OCI-LY7 (cell line): Measurements from ENCODE around the gene ZNF700. TPM values are rescaled to one million over a fixed set of nuclear protein-coding genes. Genes with fewer than 3 reads are reported as not detected.
"Not testable (repeated sequence)": the region's sequence is repeated elsewhere in the genome, so short reads cannot be mapped to it uniquely, and the experiment has no call there.

Experiments used
- BruUV-seq: library from RNA; stranded (reverse); fragments of 400-500 nt; replicated peaks from 2 replicates; lab custom pipeline; 2021; lab: Mats Ljungman, UMichigan
- CTCF ChIA-PET: fragments of 300-600 bp; sonication (Branson Sonifier 250); formaldehyde crosslinking; loops from one replicate; lab custom pipeline; 2022; ENCODE audit warnings: antibody characterized with exemption; ENCODE audit not compliant: unreplicated experiment; lab: Charles Lee
- POLR2A ChIA-PET: fragments of 300-600 bp; sonication (Branson Sonifier 250); formaldehyde crosslinking; loops from one replicate; lab custom pipeline; 2022; ENCODE audit warnings: antibody characterized with exemption; lab: Charles Lee
- DNase-seq: peaks from one replicate; pipeline ENCODE4 v3.0.0-alpha.2; 2015; ENCODE audit warnings: low spot score
- H2AFZ ChIP-seq: fragments of 200-600 bp; sonication (generic), shearing (Covaris generic); 2 replicates; pipeline ENCODE4 v1.6.1; 2014; ENCODE audit warnings: mild to moderate bottlenecking, antibody characterized with exemption, low read length, moderate library complexity
- H3K27ac ChIP-seq: fragments of 200-600 bp; sonication (generic); 2 replicates; pipeline ENCODE4 v1.5.1; 2014; ENCODE audit warnings: mixed run types, low read depth, mild to moderate bottlenecking, moderate library complexity, low read length, inconsistent platforms; ENCODE audit not compliant: poor library complexity, severe bottlenecking
- H3K36me3 ChIP-seq: fragments of 200-600 bp; sonication (generic); 2 replicates; pipeline ENCODE4 v1.6.1; 2014; ENCODE audit warnings: mild to moderate bottlenecking, antibody characterized with exemption, low read length, moderate library complexity, mixed read lengths; ENCODE audit not compliant: insufficient read depth
- H3K4me1 ChIP-seq: fragments of 200-600 bp; sonication (generic); 2 replicates; pipeline ENCODE4 v1.5.1; 2014; ENCODE audit warnings: mild to moderate bottlenecking, low read length; ENCODE audit not compliant: insufficient read depth, poor library complexity, severe bottlenecking
- H3K4me2 ChIP-seq: fragments of 200-600 bp; sonication (generic); 2 replicates; pipeline ENCODE4 v1.6.1; 2014; ENCODE audit warnings: mild to moderate bottlenecking, low read length
- H3K4me3 ChIP-seq: fragments of 200-600 bp; sonication (generic); 2 replicates; pipeline ENCODE4 v1.5.1; 2014; ENCODE audit warnings: mild to moderate bottlenecking, low read depth, low read length; ENCODE audit not compliant: poor library complexity, severe bottlenecking
- H3K79me2 ChIP-seq: fragments of 200-600 bp; sonication (generic); 2 replicates; pipeline ENCODE4 v1.6.1; 2016; ENCODE audit warnings: low read depth, mild to moderate bottlenecking, low read length, moderate library complexity, mixed read lengths; ENCODE audit not compliant: insufficient read depth
- H3K9me2 ChIP-seq: fragments of 200-600 bp; sonication (generic); 2 replicates; pipeline ENCODE4 v1.6.1; 2016; ENCODE audit warnings: mild to moderate bottlenecking, low read length, mixed read lengths; ENCODE audit not compliant: insufficient read depth
- H3K9me3 ChIP-seq: fragments of 200-600 bp; sonication (generic); 2 replicates; pipeline ENCODE4 v1.6.1; 2014; ENCODE audit warnings: mild to moderate bottlenecking, mixed run types, low read length, mixed read lengths
- H4K20me1 ChIP-seq: fragments of 200-600 bp; sonication (generic); 2 replicates; pipeline ENCODE4 v1.6.1; 2014; ENCODE audit warnings: mild to moderate bottlenecking, antibody characterized with exemption, low read length, moderate library complexity, mixed read lengths; ENCODE audit not compliant: insufficient read depth
- EZH2phosphoT487 ChIP-seq: fragments of 200-600 bp; sonication (generic); IDR thresholded peaks from 2 replicates; pipeline ENCODE4 v1.6.1; 2018; ENCODE audit warnings: low read depth, borderline replicate concordance, mild to moderate bottlenecking, mixed run types, antibody characterized with exemption, low read length, moderate library complexity, mixed read lengths
- intact Hi-C: fragments of 100-400 bp; cut with micrococcal nuclease; formaldehyde crosslinking; loops from one replicate; pipeline ENCODE4 v1.10.0; 2022; ENCODE audit not compliant: unreplicated experiment
- total RNA-seq, 2 experiments: library from RNA; depleted of rRNA in 1 of 2; stranded (reverse); fragments of >200 nt in 1 of 2; shearing (Covaris generic) in 1 of 2; gene quantifications; 2 replicates each; pipeline ENCODE4 v1.2.3, GENCODE V29; 2014 to 2022
- TF ChIP-seq, protein P1 (sequence below): fragments of 200-600 bp; sonication (generic); conservative IDR thresholded peaks from 2 replicates; pipeline ENCODE4 v1.5.1; 2014; ENCODE audit warnings: mild to moderate bottlenecking, antibody characterized with exemption, low read length, moderate library complexity, mixed read lengths

ZNF700 gene
- total RNA-seq, 2 experiments from 2014 or later, result 18.2 to 28.2 TPM

DNA sequence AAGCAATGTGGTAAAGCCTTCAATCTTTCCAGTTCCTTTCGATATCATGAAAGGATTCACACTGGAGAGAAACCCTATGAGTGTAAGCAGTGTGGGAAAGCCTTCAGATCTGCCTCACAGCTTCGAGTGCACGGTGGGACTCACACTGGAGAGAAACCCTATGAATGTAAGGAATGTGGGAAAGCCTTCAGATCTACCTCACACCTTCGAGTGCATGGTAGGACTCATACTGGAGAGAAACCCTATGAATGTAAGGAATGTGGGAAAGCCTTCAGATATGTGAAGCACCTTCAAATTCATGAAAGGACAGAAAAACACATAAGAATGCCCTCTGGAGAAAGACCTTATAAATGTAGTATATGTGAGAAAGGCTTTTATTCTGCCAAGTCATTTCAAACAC is 24.3 kb downstream of the ZNF700 start:
- intact Hi-C loops, result no loop called here

GRCh38 chr19:11949614-11950080 is 24.7 kb downstream of the ZNF700 start:
- DNase-seq, POLR2A ChIA-PET, H3K27ac ChIP-seq, intact Hi-C loops, H2AFZ ChIP-seq, BruUV-seq, CTCF ChIA-PET, H3K9me2 ChIP-seq, H3K4me1 ChIP-seq, H3K79me2 ChIP-seq, H3K4me2 ChIP-seq, H3K4me3 ChIP-seq, H4K20me1 ChIP-seq: not testable (repeated sequence)
- Histone ChIP-seq H3K36me3 (peaks cover 77% of the 10 kb centered on the region), H3K9me3 (peaks cover 45% of the 10 kb centered on the region)

More for the DNA sequence above, 24.3 kb downstream of the ZNF700 start:
- Histone ChIP-seq H3K4me3 (no peak overlapping the region), H3K4me1 (no peaks in the 10 kb centered on the region), H4K20me1 (no peaks in the 10 kb centered on the region), H2AFZ (no peak overlapping the region), H3K36me3 (peaks cover 82% of the 10 kb centered on the region), H3K4me2 (no peak overlapping the region), H3K27ac (no peak overlapping the region), H3K9me2 (no peaks in the 10 kb centered on the region), H3K79me2 (no peaks in the 10 kb centered on the region), H3K9me3 (peaks cover 45% of the 10 kb centered on the region)
- ChIA-PET POLR2A (no interaction called here), CTCF (no interaction called here)
- DNase-seq, result no peak
- TF ChIP-seq EZH2phosphoT487, result no peak
- TF ChIP-seq, protein P1, sequence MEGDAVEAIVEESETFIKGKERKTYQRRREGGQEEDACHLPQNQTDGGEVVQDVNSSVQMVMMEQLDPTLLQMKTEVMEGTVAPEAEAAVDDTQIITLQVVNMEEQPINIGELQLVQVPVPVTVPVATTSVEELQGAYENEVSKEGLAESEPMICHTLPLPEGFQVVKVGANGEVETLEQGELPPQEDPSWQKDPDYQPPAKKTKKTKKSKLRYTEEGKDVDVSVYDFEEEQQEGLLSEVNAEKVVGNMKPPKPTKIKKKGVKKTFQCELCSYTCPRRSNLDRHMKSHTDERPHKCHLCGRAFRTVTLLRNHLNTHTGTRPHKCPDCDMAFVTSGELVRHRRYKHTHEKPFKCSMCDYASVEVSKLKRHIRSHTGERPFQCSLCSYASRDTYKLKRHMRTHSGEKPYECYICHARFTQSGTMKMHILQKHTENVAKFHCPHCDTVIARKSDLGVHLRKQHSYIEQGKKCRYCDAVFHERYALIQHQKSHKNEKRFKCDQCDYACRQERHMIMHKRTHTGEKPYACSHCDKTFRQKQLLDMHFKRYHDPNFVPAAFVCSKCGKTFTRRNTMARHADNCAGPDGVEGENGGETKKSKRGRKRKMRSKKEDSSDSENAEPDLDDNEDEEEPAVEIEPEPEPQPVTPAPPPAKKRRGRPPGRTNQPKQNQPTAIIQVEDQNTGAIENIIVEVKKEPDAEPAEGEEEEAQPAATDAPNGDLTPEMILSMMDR, result no peak
- no TSS peak for BruUV-seq

DNA sequence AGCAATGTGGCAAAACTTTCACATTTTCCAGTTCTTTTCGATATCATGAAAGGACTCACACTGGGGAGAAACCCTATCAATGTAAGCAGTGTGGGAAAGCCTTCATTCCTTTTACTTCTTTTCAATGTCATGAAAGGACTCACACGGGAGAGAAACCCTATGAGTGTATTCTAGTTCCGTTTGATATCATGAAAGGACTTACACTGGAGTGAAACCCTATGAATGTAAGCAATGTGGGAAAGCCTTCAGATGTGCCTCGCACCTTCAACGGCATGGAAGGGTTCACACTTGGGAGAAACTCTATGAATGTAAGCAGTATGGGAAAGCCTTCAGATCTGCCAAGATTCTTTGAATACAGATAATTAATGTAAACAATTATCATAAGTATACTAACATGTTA is 25.4 kb downstream of the ZNF700 start:
- Histone ChIP-seq H3K4me1 (no peaks in the 10 kb centered on the region), H3K79me2 (no peaks in the 10 kb centered on the region), H4K20me1 (no peaks in the 10 kb centered on the region), H3K36me3 (peaks cover 71% of the 10 kb centered on the region), H3K4me2 (no peak overlapping the region), H3K4me3 (no peak overlapping the region), H3K27ac (no peak overlapping the region), H3K9me2 (no peaks in the 10 kb centered on the region), H3K9me3 (peaks cover 45% of the 10 kb centered on the region), H2AFZ (no peak overlapping the region)
- DNase-seq, result no peak
- TF ChIP-seq, protein P1, result no peak
- TF ChIP-seq EZH2phosphoT487, result no peak
- CTCF ChIA-PET, result no interaction called here
- POLR2A ChIA-PET, result interaction anchor here (0.7 kb wide), 1 partner anchor 1546 kb away, joined by 4 read pairs; no protein-coding TSS in a partner anchor
- intact Hi-C loops, result no loop called here
- BruUV-seq, result no TSS peak
